ENCODE data around the gene C16orf78.

DNA sequence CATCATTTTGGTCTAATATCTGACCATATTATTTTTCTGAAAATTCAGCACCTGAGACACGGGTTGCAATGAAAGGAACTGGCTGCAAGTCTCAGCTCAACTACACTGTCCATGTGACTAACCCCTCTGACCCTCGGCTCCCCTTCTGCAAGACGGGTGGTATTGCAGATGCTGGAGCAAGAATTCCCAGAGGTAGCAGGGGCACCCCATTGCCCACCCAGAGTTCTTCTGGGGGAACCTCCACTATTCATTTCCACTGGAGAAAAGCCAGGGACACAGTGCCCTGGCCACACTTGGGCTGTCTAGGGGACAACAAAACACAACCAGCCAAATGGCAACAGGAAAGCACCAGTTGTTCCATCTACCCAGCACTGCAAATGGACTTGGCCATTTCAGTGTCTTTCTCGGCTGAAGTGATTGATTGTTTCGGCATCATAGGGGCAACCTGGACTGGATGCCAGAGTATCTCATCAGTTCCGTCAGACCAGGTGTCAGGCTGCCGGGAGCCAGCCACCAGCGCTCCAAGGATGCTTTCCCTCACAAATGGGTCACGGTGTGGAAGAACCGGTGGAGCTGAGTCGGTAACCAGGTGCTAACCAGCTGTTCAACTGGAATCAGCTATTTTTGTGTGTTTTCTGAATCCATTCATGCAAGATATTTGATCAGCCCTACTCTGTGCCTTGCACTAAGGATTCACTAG is 58.1 kb downstream of the C16orf78 start:
- TF ChIP-seq TCF7 (CRISPR knock-in tag; IDR thresholded peaks at IDR 0.05; ENCODE audit: low read depth) (no peak), ZNF423 (CRISPR knock-in tag; IDR thresholded peaks at IDR 0.05) (no peak), ZNF263 (CRISPR knock-in tag; IDR thresholded peaks at IDR 0.05; ENCODE audit: low read depth) (no peak), MAX (CRISPR knock-in tag; IDR thresholded peaks at IDR 0.05) (no peak), TEAD1 (CRISPR knock-in tag; IDR thresholded peaks at IDR 0.05) (no peak), SP1 (CRISPR knock-in tag; conservative IDR thresholded peaks at IDR 0.05) (no peak), TEAD4 (CRISPR knock-in tag; IDR thresholded peaks at IDR 0.05) (no peak), NR1H2 (CRISPR knock-in tag; IDR thresholded peaks at IDR 0.05) (no peak)
- TF ChIP-seq, protein P1, sequence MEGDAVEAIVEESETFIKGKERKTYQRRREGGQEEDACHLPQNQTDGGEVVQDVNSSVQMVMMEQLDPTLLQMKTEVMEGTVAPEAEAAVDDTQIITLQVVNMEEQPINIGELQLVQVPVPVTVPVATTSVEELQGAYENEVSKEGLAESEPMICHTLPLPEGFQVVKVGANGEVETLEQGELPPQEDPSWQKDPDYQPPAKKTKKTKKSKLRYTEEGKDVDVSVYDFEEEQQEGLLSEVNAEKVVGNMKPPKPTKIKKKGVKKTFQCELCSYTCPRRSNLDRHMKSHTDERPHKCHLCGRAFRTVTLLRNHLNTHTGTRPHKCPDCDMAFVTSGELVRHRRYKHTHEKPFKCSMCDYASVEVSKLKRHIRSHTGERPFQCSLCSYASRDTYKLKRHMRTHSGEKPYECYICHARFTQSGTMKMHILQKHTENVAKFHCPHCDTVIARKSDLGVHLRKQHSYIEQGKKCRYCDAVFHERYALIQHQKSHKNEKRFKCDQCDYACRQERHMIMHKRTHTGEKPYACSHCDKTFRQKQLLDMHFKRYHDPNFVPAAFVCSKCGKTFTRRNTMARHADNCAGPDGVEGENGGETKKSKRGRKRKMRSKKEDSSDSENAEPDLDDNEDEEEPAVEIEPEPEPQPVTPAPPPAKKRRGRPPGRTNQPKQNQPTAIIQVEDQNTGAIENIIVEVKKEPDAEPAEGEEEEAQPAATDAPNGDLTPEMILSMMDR (IDR thresholded peaks at IDR 0.05) = no peak
- TF ChIP-seq, protein P2, sequence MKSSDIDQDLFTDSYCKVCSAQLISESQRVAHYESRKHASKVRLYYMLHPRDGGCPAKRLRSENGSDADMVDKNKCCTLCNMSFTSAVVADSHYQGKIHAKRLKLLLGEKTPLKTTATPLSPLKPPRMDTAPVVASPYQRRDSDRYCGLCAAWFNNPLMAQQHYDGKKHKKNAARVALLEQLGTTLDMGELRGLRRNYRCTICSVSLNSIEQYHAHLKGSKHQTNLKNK (CRISPR knock-in tag; IDR thresholded peaks at IDR 0.05) = no peak
- TF ChIP-seq, protein P3, sequence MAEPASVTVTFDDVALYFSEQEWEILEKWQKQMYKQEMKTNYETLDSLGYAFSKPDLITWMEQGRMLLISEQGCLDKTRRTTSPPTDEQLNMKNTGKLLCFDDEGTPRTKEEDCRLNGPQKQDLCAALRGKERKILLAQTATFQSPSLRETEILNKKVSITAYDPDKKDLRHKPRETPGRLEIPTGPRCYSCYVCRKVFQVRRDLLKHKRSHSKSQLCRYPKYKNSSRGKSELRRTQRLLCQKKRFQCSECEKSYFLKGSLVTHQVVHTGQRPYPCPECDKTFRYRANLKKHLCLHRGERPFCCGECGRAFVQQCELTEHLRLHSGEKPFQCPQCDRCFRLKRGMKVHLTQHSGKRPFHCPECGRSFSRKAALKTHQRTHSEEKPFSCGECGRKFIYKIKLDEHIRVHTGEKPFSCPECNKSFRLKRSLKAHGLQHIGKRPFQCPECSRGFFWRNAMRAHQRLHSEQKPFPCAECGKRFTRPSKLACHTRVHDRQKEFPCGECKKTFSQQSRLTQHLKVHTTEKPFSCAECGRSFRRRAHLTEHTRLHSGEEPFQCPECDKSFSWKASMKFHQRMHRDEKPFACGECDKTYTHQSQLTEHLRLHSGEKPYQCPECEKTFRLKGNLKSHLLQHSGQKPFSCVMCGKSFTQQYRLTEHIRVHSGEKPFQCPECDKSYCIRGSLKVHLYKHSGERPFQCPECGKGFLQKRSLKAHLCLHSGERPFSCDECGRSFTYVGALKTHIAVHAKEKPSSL (CRISPR knock-in tag; conservative IDR thresholded peaks at IDR 0.05) = no peak
- TF ChIP-seq, protein P4, sequence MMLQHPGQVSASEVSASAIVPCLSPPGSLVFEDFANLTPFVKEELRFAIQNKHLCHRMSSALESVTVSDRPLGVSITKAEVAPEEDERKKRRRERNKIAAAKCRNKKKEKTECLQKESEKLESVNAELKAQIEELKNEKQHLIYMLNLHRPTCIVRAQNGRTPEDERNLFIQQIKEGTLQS (CRISPR knock-in tag; conservative IDR thresholded peaks at IDR 0.05) = no peak

All from WTC11 (cell line).